Suprapubic skin (tissue), 4 donors: Measurements from ENCODE around the gene AZU1. TPM values are rescaled to one million over a fixed set of nuclear protein-coding genes. Genes with fewer than 3 reads are reported as not detected.

Experiments used
- DNase-seq, 2 donors: peaks; one replicate each; pipeline ENCODE4 v3.0.0-alpha.2; 2019; ENCODE audit warnings: low spot score in 2 of 2
- H3K27ac ChIP-seq: fragments of 200-600 bp; sonication (generic); one replicate; pipeline ENCODE4 v1.5.1; 2019
- H3K27me3 ChIP-seq: fragments of 200-600 bp; sonication (generic); one replicate; pipeline ENCODE4 v1.5.1; 2019
- H3K36me3 ChIP-seq: fragments of 200-600 bp; sonication (generic); one replicate; pipeline ENCODE4 v1.5.1; 2019
- H3K4me1 ChIP-seq: fragments of 200-600 bp; sonication (generic); one replicate; pipeline ENCODE4 v1.5.1; 2019
- H3K4me3 ChIP-seq: fragments of 200-600 bp; sonication (generic); one replicate; pipeline ENCODE4 v1.5.1; 2019; ENCODE audit warnings: mild to moderate bottlenecking
- H3K9me3 ChIP-seq: fragments of 200-600 bp; sonication (generic); one replicate; pipeline ENCODE4 v1.5.1; 2019
- CTCF ChIP-seq, 2 donors: fragments of 200-600 bp in 1 of 2; fragments of 450-650 bp in 1 of 2; sonication (generic) in 1 of 2; IDR thresholded peaks; one replicate each; pipeline ENCODE4 v1.5.1; 2016 to 2019; ENCODE audit warnings: antibody characterized with exemption in 2 of 2, mild to moderate bottlenecking in 1 of 2, moderate library complexity in 1 of 2
- EP300 ChIP-seq: sonication (generic); formaldehyde crosslinking; IDR thresholded peaks from one replicate; pipeline ENCODE4 v1.6.1; 2017; ENCODE audit warnings: antibody characterized with exemption
- POLR2A ChIP-seq, 2 donors: fragments of 450-650 bp; IDR thresholded peaks; one replicate each; pipeline ENCODE4 v1.6.1; 2017; ENCODE audit warnings: antibody characterized with exemption in 2 of 2, mild to moderate bottlenecking in 2 of 2, moderate library complexity in 2 of 2
- POLR2AphosphoS5 ChIP-seq, 3 donors: sonication (generic); formaldehyde crosslinking; IDR thresholded peaks; one replicate each; pipeline ENCODE4 v1.6.1; 2017; ENCODE audit warnings: antibody characterized with exemption in 3 of 3
- WGBS: methylation state at CpG from one replicate; pipeline ENCODE4 v1.1.5; 2018; 5-methylcytosine and 5-hydroxymethylcytosine counted together
- total RNA-seq, 4 donors: library from RNA; depleted of rRNA; stranded (reverse); fragments of >200 nt; gene quantifications; one replicate each; pipeline ENCODE4 v1.1.0, GENCODE V29; 2016

Gene AZU1
- total RNA-seq, 4 donors from 2014 or later, result 0.79 TPM; not detected in 3

GRCh38 chr19:824885-825284 is 2.8 kb upstream of the AZU1 start:
- no peak overlapping the region for H3K4me3 ChIP-seq
- H3K27ac ChIP-seq, result no peak overlapping the region
- no peak for DNase-seq
- peaks cover 24% of the 10 kb centered on the region for H3K4me1 ChIP-seq
- no peaks in the 10 kb centered on the region for H3K9me3 ChIP-seq
- peaks cover 41% of the 10 kb centered on the region for H3K27me3 ChIP-seq
- no peaks in the 10 kb centered on the region for H3K36me3 ChIP-seq
- TF ChIP-seq POLR2AphosphoS5 (IDR thresholded peaks at IDR 0.05) (no peak), POLR2A (IDR thresholded peaks at IDR 0.05) (no peak), EP300 (no peak), CTCF (IDR thresholded peaks at IDR 0.05) (no peak)
- 86% methylated on average over 7 of the region's 15 CpGs for WGBS

- DNase-seq, result no peak
- Histone ChIP-seq H3K27me3 (peaks cover 46% of the 10 kb centered on the region), H3K4me1 (peaks cover 24% of the 10 kb centered on the region)
Observed at GRCh38 chr19:825897-826644, 1.6 kb upstream of the AZU1 start.

GRCh38 chr19:827314-827709 is 325 bp upstream of the AZU1 start:
- Histone ChIP-seq H3K36me3 (no peaks in the 10 kb centered on the region), H3K27ac (no peak overlapping the region), H3K4me1 (peaks cover 11% of the 10 kb centered on the region), H3K9me3 (no peaks in the 10 kb centered on the region), H3K4me3 (no peak overlapping the region), H3K27me3 (peaks cover 44% of the 10 kb centered on the region)
- TF ChIP-seq CTCF (IDR thresholded peaks at IDR 0.05) (no peak), EP300 (no peak)
- WGBS, result 89% methylated on average over 11 of the region's 11 CpGs
- no peak for DNase-seq

More at GRCh38 chr19:825897-826644, 1.6 kb upstream of the AZU1 start:
- WGBS, result 80% methylated on average over 19 of the region's 19 CpGs
- H3K9me3 ChIP-seq, result no peaks in the 10 kb centered on the region
- TF ChIP-seq POLR2AphosphoS5 (IDR thresholded peaks at IDR 0.05) (no peak), POLR2A (IDR thresholded peaks at IDR 0.05) (no peak), EP300 (no peak), CTCF (IDR thresholded peaks at IDR 0.05) (no peak)
- H3K27ac ChIP-seq, result no peak overlapping the region
- H3K36me3 ChIP-seq, result no peaks in the 10 kb centered on the region
- H3K4me3 ChIP-seq, result no peak overlapping the region

- Histone ChIP-seq H3K4me1 (peaks cover 9% of the 10 kb centered on the region), H3K4me3 (no peak overlapping the region), H3K27me3 (peaks cover 39% of the 10 kb centered on the region), H3K9me3 (no peaks in the 10 kb centered on the region), H3K36me3 (no peaks in the 10 kb centered on the region), H3K27ac (no peak overlapping the region)
- no peak for DNase-seq
- no peak for TF ChIP-seq CTCF (IDR thresholded peaks at IDR 0.05)
- no peak for TF ChIP-seq POLR2A (IDR thresholded peaks at IDR 0.05)
- TF ChIP-seq POLR2AphosphoS5 (IDR thresholded peaks at IDR 0.05), result no peak
- no peak for TF ChIP-seq EP300
- 58% methylated on average over 14 of the region's 18 CpGs for WGBS
Observed at GRCh38 chr19:829129-829758, 1.6 kb downstream of the AZU1 start.
